Measurements from ENCODE around the gene TP53RK. TPM values are rescaled to one million over a fixed set of nuclear protein-coding genes. Genes with fewer than 3 reads are reported as not detected.

TP53RK gene
- total and polyA plus RNA-seq, 2 of the 13 experiments (the other 11 are each of a cell fraction or from before 2014, with no cell fraction given): 12.9 to 25.5 TPM

DNA sequence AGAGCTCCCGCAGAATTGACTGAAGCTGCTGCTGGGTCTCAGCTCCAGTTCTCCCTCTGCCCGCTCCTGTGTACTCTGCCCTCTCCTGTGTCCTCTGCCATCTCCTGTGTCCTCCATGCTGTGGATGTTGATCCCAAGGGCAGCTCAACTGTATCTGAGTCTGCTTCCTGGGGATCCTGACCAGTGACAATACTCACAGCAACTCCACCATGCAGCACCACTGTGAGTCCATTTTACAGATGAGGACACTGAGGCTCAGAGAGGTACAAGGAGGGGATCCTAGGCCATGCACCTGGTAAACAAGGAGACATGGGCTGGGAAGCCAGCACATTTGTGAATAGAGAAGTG is 8.6 kb downstream of the TP53RK start:
- H3K36me3 ChIP-seq (replicated peaks in 1 of 2; ENCODE audit: control insufficient read depth in 1 of 2, insufficient read depth in 2 of 2, low read length in 2 of 2): peaks cover 0 to 1% of the 10 kb centered on the region in 2 experiments; a peak in 1 of 5 replicates
- FAIRE-seq: no peak
- peaks cover 88% of the 10 kb centered on the region for H3K4me1 ChIP-seq (ENCODE audit: insufficient read depth, low read length)
- H3K27ac ChIP-seq (ENCODE audit: extremely low read length, insufficient read depth, low read length): no peak overlapping the region
- peaks cover 7% of the 10 kb centered on the region for H3K79me2 ChIP-seq (ENCODE audit: insufficient read depth, low read length)
- no peak overlapping the region for H3K9ac ChIP-seq (ENCODE audit: insufficient read depth, low read depth, low read length)
- ChIA-PET POLR2A (interaction anchor here (0.7 to 5.0 kb wide), 6 partner anchors 9 to 42 kb away, joined by 3 to 27 read pairs (median 4); no protein-coding TSS in a partner anchor), CTCF (ENCODE audit: low intra/inter-chr PET ratio, low total read pairs) (interaction anchor here (1.1 to 3.6 kb wide), 9 partner anchors 19 to 159 kb away, joined by 3 to 61 read pairs (median 13); partner anchors contain the start of gene SLC13A3)
- no peak overlapping the region for H2AFZ ChIP-seq (ENCODE audit: low read length)
- no peak; the same call in 2 of the 3 replicates for ATAC-seq
- 85% methylated on average over 2 of the region's 2 CpGs for WGBS (ENCODE audit: low lambda C conversion rate)
- no peak for DNase-seq (ENCODE audit: low spot score)
- in situ Hi-C loops (cut with HindIII; ENCODE audit: extremely low pct_ligation_motif_present, low pct_unique_long_range_greater_than_20kb) (loop anchor here (5.0 kb wide), 3 partner anchors 33 to 158 kb away; no protein-coding TSS in a partner anchor), intact Hi-C loops (cut with micrococcal nuclease; ENCODE audit: unreplicated experiment) (loop anchor here (1.0 to 2.0 kb wide), 5 partner anchors 30 to 159 kb away; partner anchors contain the start of gene SLC13A3)
- H3K4me3 ChIP-seq (replicated peaks in 1 of 3; ENCODE audit: insufficient read depth in 1 of 3, low read depth in 2 of 3, low read length in 3 of 3): no peak overlapping the region
- no peaks in the 10 kb centered on the region for H3K9me3 ChIP-seq (ENCODE audit: low read length)
- no TSS peak for BruUV-seq (replicated peaks)
- no peak overlapping the region for H3K4me2 ChIP-seq (ENCODE audit: low read depth, low read length)
- no peaks in the 10 kb centered on the region for H3K27me3 ChIP-seq (ENCODE audit: control insufficient read depth in 1 of 2, insufficient read depth in 2 of 2, low read length in 2 of 2)
- no peaks in the 10 kb centered on the region for H4K20me1 ChIP-seq (ENCODE audit: insufficient read depth, low read length)
- TF ChIP-seq FOSL2 (CRISPR knock-in tag; IDR thresholded peaks at IDR 0.05) (no peak), ARNTL (CRISPR knock-in tag; IDR thresholded peaks at IDR 0.05) (peak; percentile 8; the same call in 1 of the 2 replicates), ZNF776 (CRISPR knock-in tag; IDR thresholded peaks at IDR 0.05) (no peak), ZNF782 (CRISPR knock-in tag; IDR thresholded peaks at IDR 0.05; ENCODE audit: borderline replicate concordance) (0 out of 2 replicates have a peak, but pooled peaks have one; percentile 66), POLR2AphosphoS2 (IDR thresholded peaks at IDR 0.05; ENCODE audit: low read depth, low read length) (no peak), HDAC2 (CRISPR knock-in tag; IDR thresholded peaks at IDR 0.05) (peak; percentile 40; the same call in 1 of the 2 replicates), MYC (CRISPR knock-in tag; IDR thresholded peaks at IDR 0.05; ENCODE audit: borderline replicate concordance) (no peak), ZNF451 (CRISPR knock-in tag; IDR thresholded peaks at IDR 0.05) (no peak), ZC3H4 (CRISPR knock-in tag; IDR thresholded peaks at IDR 0.05; ENCODE audit: borderline replicate concordance) (no peak), ZNF337 (CRISPR knock-in tag; IDR thresholded peaks at IDR 0.05; ENCODE audit: borderline replicate concordance, low read depth) (no peak), EP300 (IDR thresholded peaks at IDR 0.05; ENCODE audit: low read depth in 2 of 2, low read length in 2 of 2) (no peak), EP300 (CRISPR knock-in tag; IDR thresholded peaks at IDR 0.05; ENCODE audit: borderline replicate concordance) (peak; percentile 29; the same call in 1 of the 2 replicates), RFX3 (CRISPR knock-in tag; IDR thresholded peaks at IDR 0.05) (no peak), MTA1 (CRISPR knock-in tag; IDR thresholded peaks at IDR 0.05; ENCODE audit: borderline replicate concordance) (peak; percentile 58), ESRRA (CRISPR knock-in tag; IDR thresholded peaks at IDR 0.05; ENCODE audit: low read depth) (0 out of 2 replicates have a peak, but pooled peaks have one; percentile 45), KDM1A (CRISPR knock-in tag; IDR thresholded peaks at IDR 0.05) (peak; percentile 94), ZNF607 (CRISPR knock-in tag; IDR thresholded peaks at IDR 0.05; ENCODE audit: borderline replicate concordance) (no peak)
- TF ChIP-seq, protein P1, sequence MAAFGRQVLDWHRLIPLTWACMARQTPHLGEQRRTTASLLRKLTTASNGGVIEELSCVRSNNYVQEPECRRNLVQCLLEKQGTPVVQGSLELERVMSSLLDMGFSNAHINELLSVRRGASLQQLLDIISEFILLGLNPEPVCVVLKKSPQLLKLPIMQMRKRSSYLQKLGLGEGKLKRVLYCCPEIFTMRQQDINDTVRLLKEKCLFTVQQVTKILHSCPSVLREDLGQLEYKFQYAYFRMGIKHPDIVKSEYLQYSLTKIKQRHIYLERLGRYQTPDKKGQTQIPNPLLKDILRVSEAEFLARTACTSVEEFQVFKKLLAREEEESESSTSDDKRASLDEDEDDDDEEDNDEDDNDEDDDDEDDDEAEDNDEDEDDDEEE (CRISPR knock-in tag; IDR thresholded peaks at IDR 0.05): no peak
- TF ChIP-seq, protein P2, sequence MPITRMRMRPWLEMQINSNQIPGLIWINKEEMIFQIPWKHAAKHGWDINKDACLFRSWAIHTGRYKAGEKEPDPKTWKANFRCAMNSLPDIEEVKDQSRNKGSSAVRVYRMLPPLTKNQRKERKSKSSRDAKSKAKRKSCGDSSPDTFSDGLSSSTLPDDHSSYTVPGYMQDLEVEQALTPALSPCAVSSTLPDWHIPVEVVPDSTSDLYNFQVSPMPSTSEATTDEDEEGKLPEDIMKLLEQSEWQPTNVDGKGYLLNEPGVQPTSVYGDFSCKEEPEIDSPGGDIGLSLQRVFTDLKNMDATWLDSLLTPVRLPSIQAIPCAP (CRISPR knock-in tag; IDR thresholded peaks at IDR 0.05; ENCODE audit: low read depth): no peak
- TF ChIP-seq, protein P3, sequence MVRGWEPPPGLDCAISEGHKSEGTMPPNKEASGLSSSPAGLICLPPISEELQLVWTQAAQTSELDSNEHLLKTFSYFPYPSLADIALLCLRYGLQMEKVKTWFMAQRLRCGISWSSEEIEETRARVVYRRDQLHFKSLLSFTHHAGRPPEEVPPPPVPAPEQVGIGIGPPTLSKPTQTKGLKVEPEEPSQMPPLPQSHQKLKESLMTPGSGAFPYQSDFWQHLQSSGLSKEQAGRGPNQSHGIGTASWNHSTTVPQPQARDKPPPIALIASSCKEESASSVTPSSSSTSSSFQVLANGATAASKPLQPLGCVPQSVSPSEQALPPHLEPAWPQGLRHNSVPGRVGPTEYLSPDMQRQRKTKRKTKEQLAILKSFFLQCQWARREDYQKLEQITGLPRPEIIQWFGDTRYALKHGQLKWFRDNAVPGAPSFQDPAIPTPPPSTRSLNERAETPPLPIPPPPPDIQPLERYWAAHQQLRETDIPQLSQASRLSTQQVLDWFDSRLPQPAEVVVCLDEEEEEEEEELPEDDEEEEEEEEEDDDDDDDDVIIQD (CRISPR knock-in tag; IDR thresholded peaks at IDR 0.05; ENCODE audit: low read depth): no peak
- TF ChIP-seq, protein P4, sequence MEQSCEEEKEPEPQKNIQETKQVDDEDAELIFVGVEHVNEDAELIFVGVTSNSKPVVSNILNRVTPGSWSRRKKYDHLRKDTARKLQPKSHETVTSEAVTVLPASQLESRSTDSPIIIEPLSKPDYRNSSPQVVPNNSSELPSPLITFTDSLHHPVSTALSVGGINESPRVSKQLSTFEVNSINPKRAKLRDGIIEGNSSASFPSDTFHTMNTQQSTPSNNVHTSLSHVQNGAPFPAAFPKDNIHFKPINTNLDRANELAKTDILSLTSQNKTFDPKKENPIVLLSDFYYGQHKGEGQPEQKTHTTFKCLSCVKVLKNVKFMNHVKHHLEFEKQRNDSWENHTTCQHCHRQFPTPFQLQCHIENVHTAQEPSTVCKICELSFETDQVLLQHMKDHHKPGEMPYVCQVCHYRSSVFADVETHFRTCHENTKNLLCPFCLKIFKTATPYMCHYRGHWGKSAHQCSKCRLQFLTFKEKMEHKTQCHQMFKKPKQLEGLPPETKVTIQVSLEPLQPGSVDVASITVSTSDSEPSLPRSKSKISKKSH (CRISPR knock-in tag; IDR thresholded peaks at IDR 0.05; ENCODE audit: borderline replicate concordance): peak; percentile 82; the same call in 1 of the 2 replicates

Data from HepG2 (cell line).